AG09319 (cell line): ENCODE data around the gene CNN1.
A peak's percentile ranks its signal among the peaks of the same experiment; 100 is the strongest.

Experiments used
- DNase-seq: peaks from one replicate; pipeline ENCODE4 v3.0.0-alpha.2; 2010; ENCODE audit warnings: low read depth; ENCODE audit errors: extremely low read depth
- TF ChIP-seq, protein P1 (sequence below): IDR thresholded peaks from 2 replicates; pipeline ENCODE4 v1.5.1; 2011; ENCODE audit warnings: low read depth, mild to moderate bottlenecking, inconsistent platforms, low read length, moderate library complexity

CNN1 gene

DNA sequence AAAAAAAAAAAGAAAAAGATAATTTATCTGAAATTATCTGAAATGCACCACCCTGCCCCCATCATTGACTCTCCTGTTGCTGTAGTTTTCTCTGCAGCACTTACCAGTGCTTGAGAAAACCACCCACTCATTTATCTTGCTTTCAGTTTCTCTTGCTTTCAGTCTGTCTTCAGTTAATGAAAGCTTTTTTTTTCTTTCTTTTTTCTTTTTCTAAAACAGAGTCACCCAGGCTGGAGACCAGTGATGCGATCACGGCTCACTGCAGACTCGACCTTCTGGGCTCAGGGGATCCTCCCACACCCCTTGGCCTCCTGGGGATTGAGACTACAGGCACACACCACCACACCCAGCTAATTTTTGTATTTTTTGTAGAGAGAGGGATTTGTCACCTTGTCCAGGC lies 43.1 kb downstream of the CNN1 start:
- TF ChIP-seq, protein P1, sequence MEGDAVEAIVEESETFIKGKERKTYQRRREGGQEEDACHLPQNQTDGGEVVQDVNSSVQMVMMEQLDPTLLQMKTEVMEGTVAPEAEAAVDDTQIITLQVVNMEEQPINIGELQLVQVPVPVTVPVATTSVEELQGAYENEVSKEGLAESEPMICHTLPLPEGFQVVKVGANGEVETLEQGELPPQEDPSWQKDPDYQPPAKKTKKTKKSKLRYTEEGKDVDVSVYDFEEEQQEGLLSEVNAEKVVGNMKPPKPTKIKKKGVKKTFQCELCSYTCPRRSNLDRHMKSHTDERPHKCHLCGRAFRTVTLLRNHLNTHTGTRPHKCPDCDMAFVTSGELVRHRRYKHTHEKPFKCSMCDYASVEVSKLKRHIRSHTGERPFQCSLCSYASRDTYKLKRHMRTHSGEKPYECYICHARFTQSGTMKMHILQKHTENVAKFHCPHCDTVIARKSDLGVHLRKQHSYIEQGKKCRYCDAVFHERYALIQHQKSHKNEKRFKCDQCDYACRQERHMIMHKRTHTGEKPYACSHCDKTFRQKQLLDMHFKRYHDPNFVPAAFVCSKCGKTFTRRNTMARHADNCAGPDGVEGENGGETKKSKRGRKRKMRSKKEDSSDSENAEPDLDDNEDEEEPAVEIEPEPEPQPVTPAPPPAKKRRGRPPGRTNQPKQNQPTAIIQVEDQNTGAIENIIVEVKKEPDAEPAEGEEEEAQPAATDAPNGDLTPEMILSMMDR = no peak
- no peak for DNase-seq

DNA sequence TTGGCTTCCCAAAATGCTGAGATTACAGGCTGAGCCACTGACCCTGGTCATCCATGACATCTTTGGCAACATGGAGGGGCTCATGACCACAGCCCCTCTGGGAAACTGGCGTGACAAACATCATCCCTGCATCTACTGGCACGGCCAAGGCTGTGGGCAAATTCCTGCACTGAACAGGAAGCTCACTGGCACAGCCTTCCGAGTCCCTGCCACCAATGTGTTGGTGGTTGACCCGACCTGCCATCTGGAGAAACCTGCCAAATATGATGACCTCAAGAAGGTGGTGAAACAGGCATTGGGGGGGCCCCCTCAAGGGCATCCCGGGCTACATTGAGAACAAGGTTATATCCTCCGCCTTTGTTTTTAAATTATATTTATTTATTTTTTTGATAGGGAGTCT lies 47.7 kb downstream of the CNN1 start:
- TF ChIP-seq, protein P1 = no peak
- DNase-seq = no peak

DNA sequence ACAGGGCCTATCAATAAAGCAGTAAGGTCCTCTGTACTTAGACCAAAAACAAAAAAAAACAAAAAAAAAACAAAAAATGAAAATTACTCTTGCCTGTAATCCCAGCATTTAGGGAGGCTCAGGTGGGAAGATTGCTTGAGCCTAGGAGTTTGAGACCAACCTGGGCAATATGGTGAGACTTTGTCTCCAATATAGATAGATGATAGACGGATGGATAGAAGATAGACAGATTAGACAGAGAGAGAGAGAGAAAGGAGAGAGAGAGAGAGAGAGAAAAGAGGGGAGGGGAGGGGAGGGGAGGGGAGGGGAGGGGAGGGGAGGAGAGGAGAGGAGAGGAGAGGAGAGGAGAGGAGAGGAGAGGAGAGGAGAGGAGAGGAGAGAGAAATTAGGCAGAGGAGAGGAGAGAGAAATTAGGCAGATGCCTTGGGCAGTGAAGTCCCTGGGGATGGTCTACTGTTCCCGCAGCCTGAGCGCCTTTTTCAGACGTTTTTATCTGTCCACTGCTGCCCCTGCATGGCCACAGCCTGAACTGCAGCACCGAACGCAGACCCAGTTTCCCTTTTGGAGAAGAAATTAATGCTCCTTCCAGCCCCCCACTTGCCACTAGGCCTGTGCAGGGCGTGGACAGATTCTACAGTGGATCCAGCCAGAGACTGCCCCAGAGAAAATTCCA lies 48.8 kb downstream of the CNN1 start:
- TF ChIP-seq, protein P1 = peak; percentile 92
- DNase-seq = peak; percentile 32

DNA sequence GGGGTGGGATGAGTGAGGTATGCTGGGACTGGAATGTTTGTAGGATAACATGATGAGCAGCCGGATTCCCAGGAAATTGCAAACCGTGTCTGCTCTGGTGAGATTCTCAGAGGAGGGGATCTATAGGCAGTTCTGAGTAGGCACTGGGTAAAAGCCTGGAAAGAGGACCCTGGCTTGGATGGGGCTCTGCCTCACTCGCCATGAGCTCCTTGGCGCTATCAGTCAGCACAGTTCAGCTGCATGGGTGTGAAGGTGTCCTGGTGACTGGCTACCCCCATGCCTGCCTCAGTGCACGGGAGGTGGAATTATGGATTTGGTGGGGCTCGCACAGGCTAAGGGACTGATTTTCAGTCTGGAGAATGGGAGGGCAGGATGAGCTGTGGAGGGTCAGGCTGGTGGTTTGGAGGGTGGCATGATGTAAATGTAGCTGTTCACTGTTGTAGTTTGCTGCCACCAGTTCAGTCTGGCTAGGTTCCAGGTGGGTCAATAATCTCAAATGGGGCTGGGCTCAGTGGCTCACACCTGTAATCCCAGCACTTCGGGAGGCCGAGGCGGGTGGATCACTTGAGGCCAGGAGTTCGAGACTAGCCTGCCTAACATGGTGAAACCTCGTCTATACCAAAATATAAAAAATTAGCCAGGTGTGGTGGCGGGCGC lies 49.5 kb downstream of the CNN1 start:
- TF ChIP-seq, protein P1 = no peak
- DNase-seq = no peak

DNA sequence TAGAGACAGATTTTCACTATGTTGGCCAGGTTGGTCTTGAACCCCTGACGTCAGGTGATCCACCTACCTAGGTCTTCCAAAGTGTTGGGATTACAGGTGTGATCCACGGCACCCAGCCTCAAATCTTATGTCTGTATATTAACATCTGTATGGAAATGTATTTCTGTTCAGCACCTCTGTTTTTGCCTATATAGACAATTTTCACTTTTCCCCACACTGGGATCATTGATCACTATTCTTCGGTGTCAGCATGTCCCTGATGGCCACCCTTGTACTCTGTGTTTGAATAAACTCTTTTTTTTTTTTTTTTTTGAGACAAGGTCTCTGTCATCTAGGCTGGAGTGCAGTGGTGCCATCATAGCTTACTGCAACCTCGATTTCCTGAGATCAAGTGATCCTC lies 55.4 kb downstream of the CNN1 start:
- TF ChIP-seq, protein P1 = no peak
- no peak for DNase-seq

DNA sequence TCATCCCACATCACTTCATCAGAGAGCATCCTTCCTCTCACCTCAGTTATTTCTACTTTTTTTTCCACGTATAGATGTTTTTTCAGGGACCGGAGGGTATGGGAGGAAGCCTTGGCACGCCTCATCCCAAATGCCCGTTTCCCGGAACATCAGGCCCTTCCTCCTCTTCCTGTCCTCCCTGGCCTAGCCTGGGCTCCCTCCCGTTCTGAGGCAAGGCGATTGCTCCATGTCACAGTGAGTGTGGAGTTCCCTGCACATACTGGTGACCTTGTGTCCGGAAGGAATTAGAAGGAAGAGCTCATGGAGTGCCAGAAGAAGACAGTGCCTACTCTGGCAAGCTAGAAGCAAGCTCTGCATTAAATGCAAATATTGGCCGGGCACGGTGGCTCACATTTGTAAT lies 57.5 kb downstream of the CNN1 start:
- TF ChIP-seq, protein P1 = no peak
- DNase-seq = no peak
